OCI-LY7 (cell line): ENCODE measurements around the gene PTPRE. TPM values are rescaled to one million over a fixed set of nuclear protein-coding genes. Genes with fewer than 3 reads are reported as not detected.

Source experiments
- BruUV-seq: library from RNA; stranded (reverse); fragments of 400-500 nt; replicated peaks from 2 replicates; lab custom pipeline; 2021; lab: Mats Ljungman, UMichigan
- CTCF ChIA-PET: fragments of 300-600 bp; sonication (Branson Sonifier 250); formaldehyde crosslinking; loops from one replicate; lab custom pipeline; 2022; ENCODE audit warnings: antibody characterized with exemption; ENCODE audit not compliant: unreplicated experiment; lab: Charles Lee
- POLR2A ChIA-PET: fragments of 300-600 bp; sonication (Branson Sonifier 250); formaldehyde crosslinking; loops from one replicate; lab custom pipeline; 2022; ENCODE audit warnings: antibody characterized with exemption; lab: Charles Lee
- DNase-seq: peaks from one replicate; pipeline ENCODE4 v3.0.0-alpha.2; 2015; ENCODE audit warnings: low spot score
- H2AFZ ChIP-seq: fragments of 200-600 bp; sonication (generic), shearing (Covaris generic); 2 replicates; pipeline ENCODE4 v1.6.1; 2014; ENCODE audit warnings: mild to moderate bottlenecking, antibody characterized with exemption, low read length, moderate library complexity
- H3K27ac ChIP-seq: fragments of 200-600 bp; sonication (generic); 2 replicates; pipeline ENCODE4 v1.5.1; 2014; ENCODE audit warnings: mixed run types, low read depth, mild to moderate bottlenecking, moderate library complexity, low read length, inconsistent platforms; ENCODE audit not compliant: poor library complexity, severe bottlenecking
- H3K36me3 ChIP-seq: fragments of 200-600 bp; sonication (generic); 2 replicates; pipeline ENCODE4 v1.6.1; 2014; ENCODE audit warnings: mild to moderate bottlenecking, antibody characterized with exemption, low read length, moderate library complexity, mixed read lengths; ENCODE audit not compliant: insufficient read depth
- H3K4me1 ChIP-seq: fragments of 200-600 bp; sonication (generic); 2 replicates; pipeline ENCODE4 v1.5.1; 2014; ENCODE audit warnings: mild to moderate bottlenecking, low read length; ENCODE audit not compliant: insufficient read depth, poor library complexity, severe bottlenecking
- H3K4me2 ChIP-seq: fragments of 200-600 bp; sonication (generic); 2 replicates; pipeline ENCODE4 v1.6.1; 2014; ENCODE audit warnings: mild to moderate bottlenecking, low read length
- H3K4me3 ChIP-seq: fragments of 200-600 bp; sonication (generic); 2 replicates; pipeline ENCODE4 v1.5.1; 2014; ENCODE audit warnings: mild to moderate bottlenecking, low read depth, low read length; ENCODE audit not compliant: poor library complexity, severe bottlenecking
- H3K79me2 ChIP-seq: fragments of 200-600 bp; sonication (generic); 2 replicates; pipeline ENCODE4 v1.6.1; 2016; ENCODE audit warnings: low read depth, mild to moderate bottlenecking, low read length, moderate library complexity, mixed read lengths; ENCODE audit not compliant: insufficient read depth
- H3K9me2 ChIP-seq: fragments of 200-600 bp; sonication (generic); 2 replicates; pipeline ENCODE4 v1.6.1; 2016; ENCODE audit warnings: mild to moderate bottlenecking, low read length, mixed read lengths; ENCODE audit not compliant: insufficient read depth
- H3K9me3 ChIP-seq: fragments of 200-600 bp; sonication (generic); 2 replicates; pipeline ENCODE4 v1.6.1; 2014; ENCODE audit warnings: mild to moderate bottlenecking, mixed run types, low read length, mixed read lengths
- H4K20me1 ChIP-seq: fragments of 200-600 bp; sonication (generic); 2 replicates; pipeline ENCODE4 v1.6.1; 2014; ENCODE audit warnings: mild to moderate bottlenecking, antibody characterized with exemption, low read length, moderate library complexity, mixed read lengths; ENCODE audit not compliant: insufficient read depth
- EZH2phosphoT487 ChIP-seq: fragments of 200-600 bp; sonication (generic); IDR thresholded peaks from 2 replicates; pipeline ENCODE4 v1.6.1; 2018; ENCODE audit warnings: low read depth, borderline replicate concordance, mild to moderate bottlenecking, mixed run types, antibody characterized with exemption, low read length, moderate library complexity, mixed read lengths
- intact Hi-C: fragments of 100-400 bp; cut with micrococcal nuclease; formaldehyde crosslinking; loops from one replicate; pipeline ENCODE4 v1.10.0; 2022; ENCODE audit not compliant: unreplicated experiment
- total RNA-seq, 2 experiments: library from RNA; depleted of rRNA in 1 of 2; stranded (reverse); fragments of >200 nt in 1 of 2; shearing (Covaris generic) in 1 of 2; gene quantifications; 2 replicates each; pipeline ENCODE4 v1.2.3, GENCODE V29; 2014 to 2022
- TF ChIP-seq, protein P1 (sequence below): fragments of 200-600 bp; sonication (generic); conservative IDR thresholded peaks from 2 replicates; pipeline ENCODE4 v1.5.1; 2014; ENCODE audit warnings: mild to moderate bottlenecking, antibody characterized with exemption, low read length, moderate library complexity, mixed read lengths

PTPRE gene
- total RNA-seq, 2 experiments from 2014 or later = 6.8 to 8.3 TPM

DNA sequence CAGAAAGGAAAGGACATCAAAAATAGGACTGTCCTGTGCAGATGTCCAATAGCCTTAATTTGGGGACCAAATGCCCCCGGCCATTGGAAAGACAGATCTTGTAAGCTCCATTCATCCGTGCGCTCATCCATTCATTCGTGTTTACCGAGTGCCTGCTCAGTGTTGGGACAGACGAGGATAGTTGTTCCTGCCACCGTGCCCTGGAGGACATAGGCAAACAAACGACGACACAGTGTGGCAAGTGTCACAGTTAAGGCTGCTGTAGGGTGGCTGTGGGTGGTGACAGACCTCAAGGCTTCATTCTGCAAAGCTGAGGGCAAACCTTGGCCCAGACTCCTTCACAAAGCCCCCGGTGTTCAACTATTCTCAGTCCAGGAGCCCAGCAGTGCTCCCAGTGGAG is 191.7 kb downstream of the PTPRE start:
- Histone ChIP-seq H3K4me2 (no peak overlapping the region), H3K9me2 (no peaks in the 10 kb centered on the region), H3K9me3 (no peaks in the 10 kb centered on the region), H3K79me2 (no peaks in the 10 kb centered on the region), H2AFZ (no peak overlapping the region), H3K27ac (no peak overlapping the region), H4K20me1 (peaks cover 13% of the 10 kb centered on the region), H3K36me3 (peaks cover 89% of the 10 kb centered on the region), H3K4me3 (no peak overlapping the region), H3K4me1 (no peaks in the 10 kb centered on the region)
- no peak for DNase-seq
- TF ChIP-seq EZH2phosphoT487 = no peak
- TF ChIP-seq, protein P1, sequence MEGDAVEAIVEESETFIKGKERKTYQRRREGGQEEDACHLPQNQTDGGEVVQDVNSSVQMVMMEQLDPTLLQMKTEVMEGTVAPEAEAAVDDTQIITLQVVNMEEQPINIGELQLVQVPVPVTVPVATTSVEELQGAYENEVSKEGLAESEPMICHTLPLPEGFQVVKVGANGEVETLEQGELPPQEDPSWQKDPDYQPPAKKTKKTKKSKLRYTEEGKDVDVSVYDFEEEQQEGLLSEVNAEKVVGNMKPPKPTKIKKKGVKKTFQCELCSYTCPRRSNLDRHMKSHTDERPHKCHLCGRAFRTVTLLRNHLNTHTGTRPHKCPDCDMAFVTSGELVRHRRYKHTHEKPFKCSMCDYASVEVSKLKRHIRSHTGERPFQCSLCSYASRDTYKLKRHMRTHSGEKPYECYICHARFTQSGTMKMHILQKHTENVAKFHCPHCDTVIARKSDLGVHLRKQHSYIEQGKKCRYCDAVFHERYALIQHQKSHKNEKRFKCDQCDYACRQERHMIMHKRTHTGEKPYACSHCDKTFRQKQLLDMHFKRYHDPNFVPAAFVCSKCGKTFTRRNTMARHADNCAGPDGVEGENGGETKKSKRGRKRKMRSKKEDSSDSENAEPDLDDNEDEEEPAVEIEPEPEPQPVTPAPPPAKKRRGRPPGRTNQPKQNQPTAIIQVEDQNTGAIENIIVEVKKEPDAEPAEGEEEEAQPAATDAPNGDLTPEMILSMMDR = no peak
- ChIA-PET POLR2A (interaction anchor here (0.7 kb wide), 1 partner anchor 12 kb away, joined by 3 read pairs; no protein-coding TSS in a partner anchor), CTCF (no interaction called here)
- TSS peak; percentile 44 for BruUV-seq
- intact Hi-C loops = no loop called here

DNA sequence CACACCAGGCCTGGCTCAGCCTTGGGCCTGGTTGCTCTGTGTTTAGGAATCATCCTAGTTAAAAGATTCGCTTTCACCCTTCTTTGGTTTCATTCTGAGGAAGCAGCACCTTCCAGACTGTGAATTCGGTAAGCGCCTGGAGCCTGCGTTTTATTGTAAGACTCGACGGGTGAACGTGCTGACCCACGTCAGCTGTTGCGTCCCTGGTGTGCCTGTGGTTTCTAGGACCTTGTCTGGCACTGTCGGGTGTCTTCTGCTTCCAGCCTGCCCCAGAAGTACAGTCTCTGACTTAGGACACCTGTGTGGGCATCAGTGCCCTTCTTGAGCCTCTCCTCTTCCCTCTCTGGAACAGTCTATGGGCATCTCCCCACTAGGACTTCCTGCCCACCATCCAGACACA is 193.0 kb downstream of the PTPRE start:
- Histone ChIP-seq H4K20me1 (peaks cover 13% of the 10 kb centered on the region), H3K27ac (no peak overlapping the region), H3K4me3 (no peak overlapping the region), H3K79me2 (no peaks in the 10 kb centered on the region), H3K9me2 (no peaks in the 10 kb centered on the region), H3K9me3 (no peaks in the 10 kb centered on the region), H3K4me1 (no peaks in the 10 kb centered on the region), H2AFZ (no peak overlapping the region), H3K36me3 (peaks cover 99% of the 10 kb centered on the region), H3K4me2 (no peak overlapping the region)
- ChIA-PET POLR2A (interaction anchor here (0.5 to 1.3 kb wide), 2 partner anchors 16 to 18 kb away, joined by 3 to 4 read pairs; no protein-coding TSS in a partner anchor), CTCF (no interaction called here)
- DNase-seq = no peak
- BruUV-seq = no TSS peak
- TF ChIP-seq EZH2phosphoT487 = no peak
- TF ChIP-seq, protein P1 = no peak
- intact Hi-C loops = no loop called here

DNA sequence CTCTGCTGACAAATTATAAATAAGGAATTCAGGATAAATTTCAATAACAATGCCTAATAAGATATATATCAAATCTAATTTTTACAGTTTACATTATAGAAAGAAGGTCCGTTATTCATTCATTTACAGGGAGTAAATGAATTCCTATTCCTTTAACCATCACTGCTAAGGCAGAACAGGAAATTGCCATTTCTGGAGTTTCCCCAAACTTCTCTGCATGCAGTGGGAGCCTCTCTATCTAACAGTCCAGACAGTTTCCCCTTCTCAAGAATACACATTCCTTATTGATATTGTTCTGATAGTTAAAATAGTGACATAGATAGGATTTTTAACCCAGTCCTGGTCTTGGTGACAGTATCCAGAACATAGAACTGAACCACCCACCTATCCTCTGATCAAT is 195.0 kb downstream of the PTPRE start:
- H3K79me2 ChIP-seq = no peaks in the 10 kb centered on the region
- H2AFZ ChIP-seq = no peak overlapping the region
- POLR2A ChIA-PET = no interaction called here
- no peak overlapping the region for H3K4me2 ChIP-seq
- intact Hi-C loops = no loop called here
- H3K27ac ChIP-seq = no peak overlapping the region
- H3K4me3 ChIP-seq = no peak overlapping the region
- no peak for DNase-seq
- peaks cover 100% of the 10 kb centered on the region for H3K36me3 ChIP-seq
- peaks cover 20% of the 10 kb centered on the region for H4K20me1 ChIP-seq
- CTCF ChIA-PET = no interaction called here
- H3K4me1 ChIP-seq = no peaks in the 10 kb centered on the region
- TF ChIP-seq, protein P1 = no peak
- no peak for TF ChIP-seq EZH2phosphoT487
- no peaks in the 10 kb centered on the region for H3K9me3 ChIP-seq
- no peaks in the 10 kb centered on the region for H3K9me2 ChIP-seq
- BruUV-seq = no TSS peak
